HL-60/S4 treated with retinoic acid at 250 ng/mL for 4 days and 3 days (cell line): ENCODE measurements around the gene ERRFI1.
"Not testable (repeated sequence)": the region's sequence is repeated elsewhere in the genome, so short reads cannot be mapped to it uniquely, and the experiment has no call there.

ENCODE experiments used
- in situ Hi-C: fragments of 300-500 bp; cut with MboI; formaldehyde crosslinking; loops from 2 replicates; pipeline ENCODE4 v1.7.0; 2022; ENCODE audit warnings: low sequenced_read_pairs

The ERRFI1 gene

GRCh38 chr1:8026153-8026975, at the start of gene ERRFI1:
ERRFI1 (minus strand) TSS chr1:8026309; CDS start chr1:8015619, 10,690 bp downstream.
- in situ Hi-C loops, result no loop called here

- in situ Hi-C loops, result no loop called here
These were observed 49.5 kb upstream of the ERRFI1 start for GRCh38 chr1:8075511-8076051.

- in situ Hi-C loops, result no loop called here
These were observed 47.2 kb upstream of the ERRFI1 start for GRCh38 chr1:8073112-8073855.

- in situ Hi-C loops, result no loop called here
These were observed 44.3 kb upstream of the ERRFI1 start for GRCh38 chr1:8070381-8070811.

GRCh38 chr1:8069614-8070320, 43.7 kb upstream of the ERRFI1 start:
- in situ Hi-C loops, result not testable (repeated sequence)

GRCh38 chr1:8065369-8065768, 39.3 kb upstream of the ERRFI1 start:
- in situ Hi-C loops, result no loop called here

GRCh38 chr1:8063298-8064036, 37.4 kb upstream of the ERRFI1 start:
- in situ Hi-C loops, result no loop called here

GRCh38 chr1:8062861-8063260, 36.8 kb upstream of the ERRFI1 start:
- in situ Hi-C loops, result no loop called here

- in situ Hi-C loops, result no loop called here
These were observed 35.7 kb upstream of the ERRFI1 start for GRCh38 chr1:8061673-8062386.

- in situ Hi-C loops, result no loop called here
These were observed 35.1 kb upstream of the ERRFI1 start for GRCh38 chr1:8061210-8061609.

GRCh38 chr1:8059161-8059622, 33.1 kb upstream of the ERRFI1 start:
- in situ Hi-C loops, result no loop called here

GRCh38 chr1:8057779-8058178, 31.7 kb upstream of the ERRFI1 start:
- in situ Hi-C loops, result not testable (repeated sequence)

GRCh38 chr1:8055973-8056372, 29.9 kb upstream of the ERRFI1 start:
- in situ Hi-C loops, result no loop called here

- in situ Hi-C loops, result no loop called here
These were observed 27.9 kb upstream of the ERRFI1 start for GRCh38 chr1:8053878-8054567.

GRCh38 chr1:8051650-8052049, 25.5 kb upstream of the ERRFI1 start:
- in situ Hi-C loops, result no loop called here

- in situ Hi-C loops, result not testable (repeated sequence)
These were observed 23.1 kb upstream of the ERRFI1 start for GRCh38 chr1:8049229-8049628.

- in situ Hi-C loops, result no loop called here
These were observed 21.8 kb upstream of the ERRFI1 start for GRCh38 chr1:8047686-8048445.

- in situ Hi-C loops, result no loop called here
These were observed 21.0 kb upstream of the ERRFI1 start for GRCh38 chr1:8047112-8047511.
